DMS53 treated with DMSO at 0.1 percent for 48 hours (cell line): ENCODE data around the gene SYCE3.

ENCODE experiments used
- DNase-seq: peaks from one replicate; lab custom pipeline; 2025; ENCODE audit not compliant: unreplicated experiment; lab: John Stamatoyannopoulos, UW

SYCE3 gene

GRCh38 chr22:50504369-50505211, 58.1 kb downstream of the SYCE3 start:
- DNase-seq = no peak

- no peak for DNase-seq
Measured at GRCh38 chr22:50503475-50504145, 59.1 kb downstream of the SYCE3 start.

GRCh38 chr22:50502628-50503474, 59.9 kb downstream of the SYCE3 start:
- DNase-seq = no peak

- no peak for DNase-seq
Measured at GRCh38 chr22:50502096-50502495, 60.6 kb downstream of the SYCE3 start.
